Measurements from ENCODE around the gene BCAS4. TPM values are rescaled to one million over a fixed set of nuclear protein-coding genes. Genes with fewer than 3 reads are reported as not detected.

The BCAS4 gene
- total RNA-seq, 1 experiment from 2014 or later, result 34.8 TPM

- ATAC-seq, result peak; percentile 73
Observed at GRCh38 chr20:50913690-50914375, 119.0 kb downstream of the BCAS4 start.

GRCh38 chr20:50915424-50915823, 120.6 kb downstream of the BCAS4 start:
- Histone ChIP-seq H3K4me1 (ENCODE audit: control insufficient read depth, insufficient read depth, low read length) (peaks cover 44% of the 10 kb centered on the region), H3K27me3 (ENCODE audit: control insufficient read depth, insufficient read depth, low read length) (no peaks in the 10 kb centered on the region), H3K4me3 (ENCODE audit: low read depth in 2 of 2, low read length in 2 of 2) (no peak overlapping the region), H3K9me3 (ENCODE audit: control insufficient read depth, insufficient read depth, low read depth, low read length) (no peaks in the 10 kb centered on the region), H3K36me3 (ENCODE audit: control insufficient read depth, insufficient read depth, low read length) (peaks cover 19% of the 10 kb centered on the region; the same call in 1 of the 2 replicates), H3K27ac (ENCODE audit: low read length) (no peak overlapping the region)
- ATAC-seq, result no peak
- no TSS peak for BruUV-seq (replicated peaks)
- no peak for TF ChIP-seq CTCF (IDR thresholded peaks at IDR 0.05)
- TF ChIP-seq SIN3A (IDR thresholded peaks at IDR 0.05; ENCODE audit: borderline replicate concordance, insufficient read depth, low read depth, low read length), result no peak
- TF ChIP-seq POLR2AphosphoS5 (IDR thresholded peaks at IDR 0.05; ENCODE audit: low read depth, low read length), result no peak
- TF ChIP-seq REST (IDR thresholded peaks at IDR 0.05; ENCODE audit: insufficient read depth in 1 of 2, low read depth in 2 of 2, low read length in 1 of 2), result no peak
- no peak for TF ChIP-seq TCF7L2 (IDR thresholded peaks at IDR 0.05; ENCODE audit: low read depth, low read length)
- intact Hi-C loops (cut with micrococcal nuclease; ENCODE audit: unreplicated experiment) (no loop called here), in situ Hi-C loops (cut with HindIII; ENCODE audit: low pct_unique_long_range_greater_than_20kb, low sequenced_read_pairs) (no loop called here)
- ChIA-PET CTCF (interaction anchor here (0.7 kb wide), 1 partner anchor 122 kb away, joined by 5 read pairs; no protein-coding TSS in a partner anchor), POLR2A (no interaction called here)
- DNase-seq (ENCODE audit: low read depth, low spot score), result no peak

More at GRCh38 chr20:50913690-50914375, 119.0 kb downstream of the BCAS4 start:
- Histone ChIP-seq H3K36me3 (ENCODE audit: control insufficient read depth, insufficient read depth, low read length) (peaks cover 16% of the 10 kb centered on the region; the same call in 1 of the 2 replicates), H3K27ac (ENCODE audit: low read length) (no peak overlapping the region), H3K27me3 (ENCODE audit: control insufficient read depth, insufficient read depth, low read length) (no peaks in the 10 kb centered on the region), H3K9me3 (ENCODE audit: control insufficient read depth, insufficient read depth, low read depth, low read length) (no peaks in the 10 kb centered on the region), H3K4me1 (ENCODE audit: control insufficient read depth, insufficient read depth, low read length) (peaks cover 44% of the 10 kb centered on the region), H3K4me3 (ENCODE audit: low read depth in 2 of 2, low read length in 2 of 2) (no peak overlapping the region)
- intact Hi-C loops (cut with micrococcal nuclease; ENCODE audit: unreplicated experiment), result no loop called here
- BruUV-seq (replicated peaks), result no TSS peak
- TF ChIP-seq CTCF (IDR thresholded peaks at IDR 0.05) (no peak), TCF7L2 (IDR thresholded peaks at IDR 0.05; ENCODE audit: low read depth, low read length) (no peak), REST (IDR thresholded peaks at IDR 0.05; ENCODE audit: insufficient read depth in 1 of 2, low read depth in 2 of 2, low read length in 1 of 2) (no peak)
- in situ Hi-C loops (cut with HindIII; ENCODE audit: low pct_unique_long_range_greater_than_20kb, low sequenced_read_pairs), result no loop called here
- no peak for DNase-seq (ENCODE audit: low read depth, low spot score)
- CTCF ChIA-PET, result no interaction called here
- POLR2A ChIA-PET, result no interaction called here

Measured in Panc1 (cell line).